GM13976 (cell line): ENCODE measurements around the gene ZAP70.

Experiments
- DNase-seq: peaks from one replicate; pipeline ENCODE4 v3.0.0; 2012; ENCODE audit warnings: low spot score
- in situ Hi-C: fragments of 300-500 bp; cut with MboI; formaldehyde crosslinking; loops from one replicate; pipeline ENCODE4 v1.12.0; 2022; ENCODE audit warnings: low sequenced_read_pairs, mixed read lengths, inconsistent platforms; ENCODE audit not compliant: unreplicated experiment
- TF ChIP-seq, protein P1 (sequence below): IDR thresholded peaks from 2 replicates; pipeline ENCODE4 v1.5.1; 2012; ENCODE audit warnings: borderline replicate concordance, mild to moderate bottlenecking; ENCODE audit not compliant: insufficient read depth; ENCODE audit errors: extremely low read depth, missing control alignments, control extremely low read depth

The ZAP70 gene

DNA sequence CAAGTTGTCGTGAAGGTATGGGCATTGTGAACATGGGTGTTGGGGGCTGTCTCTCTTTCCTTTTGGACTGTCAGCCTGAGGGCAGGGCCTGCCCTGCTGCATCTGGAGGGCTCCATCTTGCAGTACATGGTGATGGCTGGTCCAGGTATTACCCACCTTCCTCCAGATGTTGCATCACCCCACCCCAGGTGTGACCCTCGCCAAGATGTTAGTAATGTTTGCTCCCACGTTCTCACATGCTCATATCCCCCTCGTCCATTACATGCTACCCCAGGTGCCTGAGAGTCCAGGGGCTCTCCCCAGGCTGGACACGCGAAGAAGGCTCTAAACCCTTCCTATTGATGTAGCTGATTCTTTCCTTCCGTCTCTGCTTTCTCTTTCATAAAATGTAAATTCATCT lies 13.9 kb downstream of the ZAP70 start:
- TF ChIP-seq, protein P1, sequence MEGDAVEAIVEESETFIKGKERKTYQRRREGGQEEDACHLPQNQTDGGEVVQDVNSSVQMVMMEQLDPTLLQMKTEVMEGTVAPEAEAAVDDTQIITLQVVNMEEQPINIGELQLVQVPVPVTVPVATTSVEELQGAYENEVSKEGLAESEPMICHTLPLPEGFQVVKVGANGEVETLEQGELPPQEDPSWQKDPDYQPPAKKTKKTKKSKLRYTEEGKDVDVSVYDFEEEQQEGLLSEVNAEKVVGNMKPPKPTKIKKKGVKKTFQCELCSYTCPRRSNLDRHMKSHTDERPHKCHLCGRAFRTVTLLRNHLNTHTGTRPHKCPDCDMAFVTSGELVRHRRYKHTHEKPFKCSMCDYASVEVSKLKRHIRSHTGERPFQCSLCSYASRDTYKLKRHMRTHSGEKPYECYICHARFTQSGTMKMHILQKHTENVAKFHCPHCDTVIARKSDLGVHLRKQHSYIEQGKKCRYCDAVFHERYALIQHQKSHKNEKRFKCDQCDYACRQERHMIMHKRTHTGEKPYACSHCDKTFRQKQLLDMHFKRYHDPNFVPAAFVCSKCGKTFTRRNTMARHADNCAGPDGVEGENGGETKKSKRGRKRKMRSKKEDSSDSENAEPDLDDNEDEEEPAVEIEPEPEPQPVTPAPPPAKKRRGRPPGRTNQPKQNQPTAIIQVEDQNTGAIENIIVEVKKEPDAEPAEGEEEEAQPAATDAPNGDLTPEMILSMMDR, result no peak
- DNase-seq, result no peak
- in situ Hi-C loops, result no loop called here

DNA sequence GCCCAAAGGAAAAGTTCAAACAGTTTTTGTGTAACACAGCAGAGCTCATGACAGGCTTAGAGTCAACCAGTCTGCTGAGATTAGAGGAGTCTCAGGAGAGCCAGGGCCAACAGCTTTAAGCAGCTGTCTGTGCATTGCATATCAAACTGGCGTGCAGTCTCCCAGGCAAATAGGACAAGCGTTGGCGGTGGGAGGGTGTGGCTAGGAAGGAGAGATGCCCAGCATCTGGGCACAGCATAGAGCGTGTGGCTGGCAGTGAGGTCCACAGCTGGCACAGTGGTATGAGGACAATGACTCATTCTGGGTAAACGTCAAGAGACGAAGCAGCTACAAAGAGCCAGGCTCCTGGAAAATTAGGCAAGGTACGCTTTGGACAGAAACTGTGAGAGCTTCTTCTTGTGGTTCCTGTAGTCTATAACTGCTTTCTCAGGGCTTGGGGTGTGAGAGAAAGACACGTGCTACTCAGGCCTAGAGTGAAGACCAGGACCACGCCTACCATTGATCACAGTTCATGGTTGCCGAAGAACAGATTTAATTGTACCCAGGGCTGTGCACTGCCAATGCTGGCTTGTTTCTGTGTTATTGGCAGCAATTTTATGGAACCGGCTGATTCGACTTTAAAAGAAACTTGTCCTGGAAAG lies 14.8 kb downstream of the ZAP70 start:
- in situ Hi-C loops, result no loop called here
- TF ChIP-seq, protein P1, result no peak
- no peak for DNase-seq

DNA sequence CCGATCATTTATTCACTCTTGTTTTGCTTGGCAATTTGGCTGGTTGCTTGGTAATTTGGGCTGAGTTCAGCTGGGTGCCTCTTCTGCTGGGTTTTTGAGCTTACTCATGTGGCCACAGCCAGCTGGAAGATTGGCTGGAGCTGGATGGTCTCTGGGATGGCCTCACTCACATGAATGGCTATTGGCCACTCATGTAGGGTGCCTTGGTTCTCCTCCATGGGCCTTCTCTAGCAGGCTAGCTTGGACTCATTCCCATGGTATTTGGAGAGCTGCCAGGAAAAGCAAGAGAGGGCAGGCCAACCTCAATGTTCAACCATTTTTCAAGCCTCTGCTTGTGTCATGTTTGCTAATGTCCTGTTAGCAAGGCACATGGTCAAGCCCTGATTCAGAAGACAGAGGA lies 16.9 kb downstream of the ZAP70 start:
- in situ Hi-C loops, result no loop called here
- TF ChIP-seq, protein P1, result no peak
- DNase-seq, result no peak

DNA sequence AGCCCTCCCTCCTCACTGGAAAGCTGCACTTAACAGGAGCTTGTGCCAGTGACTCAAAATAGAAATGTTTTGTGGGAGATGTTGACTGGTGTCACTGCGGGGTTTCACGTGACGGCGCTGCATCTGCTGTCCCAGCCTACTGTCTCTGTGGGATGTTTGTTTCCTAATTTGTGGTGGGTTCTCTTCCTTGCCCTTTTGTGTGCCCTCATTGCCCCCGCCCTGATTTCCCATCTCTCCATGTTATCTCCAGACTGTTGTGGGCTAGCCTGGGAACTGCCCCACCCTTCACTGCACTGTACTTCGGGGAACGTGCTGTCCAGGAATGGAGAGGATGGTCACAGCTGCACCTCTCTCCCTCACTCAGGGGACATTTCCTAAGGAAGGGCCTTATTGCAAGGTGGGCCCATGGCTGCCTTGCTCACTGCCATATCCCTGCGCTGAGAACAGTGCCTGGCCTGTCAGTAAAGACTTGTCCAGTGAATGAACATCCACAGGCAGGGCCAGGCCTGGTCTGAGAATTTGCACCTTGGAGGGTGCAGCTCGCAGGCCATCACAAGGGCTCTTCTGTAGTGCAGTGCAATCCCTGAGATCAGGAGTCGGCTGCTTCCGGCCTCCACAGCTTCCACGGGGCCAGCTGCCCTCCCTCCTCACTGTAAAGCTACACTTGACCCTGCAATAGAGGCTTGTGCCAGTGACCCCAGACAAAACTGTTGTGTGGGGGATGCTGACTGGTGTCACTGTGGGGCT lies 18.1 kb downstream of the ZAP70 start:
- no peak for DNase-seq
- TF ChIP-seq, protein P1, result no peak
- in situ Hi-C loops, result no loop called here

DNA sequence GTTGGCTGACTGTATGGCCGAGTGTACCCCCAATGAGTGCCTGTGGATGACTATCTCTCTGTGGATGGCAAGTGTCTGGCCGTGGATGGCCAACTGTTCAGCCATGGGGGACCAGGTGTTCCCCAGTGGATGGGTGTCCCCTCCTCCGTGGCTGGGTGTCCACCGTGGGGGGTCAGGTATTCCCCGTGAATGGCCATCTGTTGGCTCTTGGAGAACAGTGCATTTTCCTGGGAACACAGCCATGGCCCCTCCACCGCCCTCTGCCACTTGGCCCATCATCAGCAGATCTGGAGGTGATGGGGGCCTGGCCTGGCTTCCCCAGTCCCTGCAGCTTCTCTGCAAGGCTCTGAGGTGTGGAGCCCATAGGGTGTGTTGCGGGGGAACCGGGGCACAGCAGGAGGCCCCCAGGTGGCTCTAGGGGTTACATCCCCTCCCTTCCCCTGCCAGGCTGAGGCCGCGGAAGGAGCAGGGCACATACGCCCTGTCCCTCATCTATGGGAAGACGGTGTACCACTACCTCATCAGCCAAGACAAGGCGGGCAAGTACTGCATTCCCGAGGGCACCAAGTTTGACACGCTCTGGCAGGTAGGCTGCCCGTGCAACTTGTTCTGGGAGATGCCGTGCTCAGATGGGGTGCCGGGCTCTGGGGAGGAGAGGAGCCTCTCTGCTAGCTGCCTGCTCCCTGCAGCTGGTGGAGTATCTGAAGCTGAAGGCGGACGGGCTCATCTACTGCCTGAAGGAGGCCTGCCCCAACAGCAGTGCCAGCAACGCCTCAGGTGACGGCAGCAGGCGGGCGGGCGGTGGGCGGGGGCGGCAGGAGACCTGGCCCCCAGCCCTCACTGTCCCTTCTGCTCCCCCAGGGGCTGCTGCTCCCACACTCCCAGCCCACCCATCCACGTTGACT lies 19.3 kb downstream of the ZAP70 start:
- DNase-seq, result no peak
- in situ Hi-C loops, result no loop called here
- TF ChIP-seq, protein P1, result no peak

DNA sequence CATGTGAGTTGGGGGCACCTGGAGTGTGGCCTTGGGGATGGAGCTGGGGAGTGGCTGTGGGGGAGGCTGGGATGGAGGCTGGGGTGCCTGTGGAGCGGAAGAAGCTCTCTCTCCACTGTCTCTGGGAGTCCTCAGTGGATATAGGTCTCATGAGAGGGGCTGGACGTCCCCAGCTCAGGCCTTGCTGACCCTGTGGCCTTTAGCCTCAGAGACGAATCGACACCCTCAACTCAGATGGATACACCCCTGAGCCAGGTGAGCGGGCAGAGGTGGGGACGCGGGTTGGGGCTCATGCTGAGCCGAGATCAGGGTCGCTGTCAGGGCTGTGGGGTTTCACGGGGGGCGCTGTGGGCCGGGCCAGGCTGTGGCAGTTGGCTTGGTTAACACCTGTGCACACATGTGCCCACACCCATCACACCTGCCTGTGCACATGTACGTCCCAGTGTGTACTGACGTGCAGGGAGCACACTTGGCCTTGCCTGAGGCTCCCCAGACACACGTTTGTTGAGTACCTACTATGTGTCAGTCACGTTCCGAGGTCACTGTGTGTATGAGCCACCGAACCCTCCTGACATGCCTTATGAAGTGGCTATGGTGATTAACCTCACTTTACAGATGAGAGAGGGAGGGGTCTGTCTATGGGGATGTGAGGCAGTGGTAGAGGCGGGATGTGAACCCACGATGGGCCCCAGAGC lies 20.1 kb downstream of the ZAP70 start:
- in situ Hi-C loops, result no loop called here
- TF ChIP-seq, protein P1, result no peak
- no peak for DNase-seq
